ENCODE data around the gene DONSON.

GRCh38 chr21:33569991-33570390 lies 18.5 kb downstream of the DONSON start:
- TF ChIP-seq CTCF (IDR thresholded peaks at IDR 0.05) (no peak), POLR2A (IDR thresholded peaks at IDR 0.05; ENCODE audit: low read depth) (no peak)

All from esophagus muscularis mucosa (tissue), 3 donors.